ENCODE measurements around the gene CSRNP3. TPM values are rescaled to one million over a fixed set of nuclear protein-coding genes. Genes with fewer than 3 reads are reported as not detected.

Gene CSRNP3
- total and polyA plus RNA-seq, 10 of the 15 experiments (the other 5 are each of a cell fraction or from before 2014, with no cell fraction given) = 0.03 to 5.2 (median 0.11) TPM; not detected in 1

- Histone ChIP-seq H3K9me3 (replicated peaks; ENCODE audit: control insufficient read depth, insufficient read depth, low read length) (no peaks in the 10 kb centered on the region), H2AFZ (ENCODE audit: control insufficient read depth, low read depth, low read length) (no peak overlapping the region), H3K36me3 (ENCODE audit: control insufficient read depth in 2 of 2, insufficient read depth in 2 of 2, low read length in 1 of 2) (no peaks in the 10 kb centered on the region), H3K4me3 (no peak overlapping the region), H3K4me1 (ENCODE audit: control insufficient read depth, insufficient read depth, low read length) (no peaks in the 10 kb centered on the region), H3K9ac (ENCODE audit: control insufficient read depth, insufficient read depth, low read length) (no peak overlapping the region), H3K27ac (ENCODE audit: control insufficient read depth, insufficient read depth) (no peak overlapping the region), H4K20me1 (ENCODE audit: control insufficient read depth, insufficient read depth) (no peaks in the 10 kb centered on the region), H3K4me2 (ENCODE audit: control insufficient read depth, insufficient read depth) (no peak overlapping the region), H3K27me3 (replicated peaks in 1 of 2; ENCODE audit: control insufficient read depth in 2 of 2, insufficient read depth in 2 of 2, low read length in 1 of 2) (no peaks in the 10 kb centered on the region), H3K79me2 (ENCODE audit: control insufficient read depth, insufficient read depth, low read length) (no peaks in the 10 kb centered on the region)
- ATAC-seq (no peak), FAIRE-seq (no peak), DNase-seq (ENCODE audit: low read depth, low spot score) (no peak)
- ChIA-PET POLR2A (no interaction called here), RAD21 (ENCODE audit: unreplicated experiment) (no interaction called here), SMC1A (ENCODE audit: uncharacterized antibody, unreplicated experiment) (no interaction called here), CTCF (no interaction called here)
- TF ChIP-seq POLR2A (IDR thresholded peaks at IDR 0.05; ENCODE audit: low read depth, low read length) = no peak
- TF ChIP-seq EP300 (IDR thresholded peaks at IDR 0.05; ENCODE audit: borderline replicate concordance in 1 of 2, control insufficient read depth in 1 of 2, low read depth in 2 of 2, low read length in 2 of 2) = no peak
- TF ChIP-seq E4F1 (IDR thresholded peaks at IDR 0.05; ENCODE audit: borderline replicate concordance, partially characterized antibody) = no peak
- no peak for TF ChIP-seq PRDM15 (CRISPR knock-in tag; IDR thresholded peaks at IDR 0.05)
- TF ChIP-seq EED (IDR thresholded peaks at IDR 0.05; ENCODE audit: low read depth) = no peak
- no peak for TF ChIP-seq HDGF (IDR thresholded peaks at IDR 0.05)
- TF ChIP-seq HDAC6 (IDR thresholded peaks at IDR 0.05; ENCODE audit: unreplicated experiment) = no peak
- no peak for TF ChIP-seq PKNOX1 (IDR thresholded peaks at IDR 0.05)
- TF ChIP-seq PBX3 (IDR thresholded peaks at IDR 0.05; ENCODE audit: insufficient replicate concordance, low read depth, low read length) = no peak
- no peak for TF ChIP-seq MLLT1 (IDR thresholded peaks at IDR 0.05)
- intact Hi-C loops (cut with micrococcal nuclease; ENCODE audit: unreplicated experiment) = no loop called here
- no TSS peak for BruUV-seq (replicated peaks)
- in situ Hi-C loops (cut with MboI) = no loop called here
Measured at GRCh38 chr2:165720511-165720910, 251.0 kb downstream of the CSRNP3 start.

Data from GM12878 (cell line).